Karpas-422 (cell line): ENCODE results near the gene MRPS24. TPM values are rescaled to one million over a fixed set of nuclear protein-coding genes. Genes with fewer than 3 reads are reported as not detected.

Source experiments
- DNase-seq: peaks from one replicate; pipeline ENCODE4 v3.0.0-alpha.2; 2015
- H2AFZ ChIP-seq: fragments of 200-600 bp; sonication (generic); 2 replicates; pipeline ENCODE4 v1.6.1; 2014; ENCODE audit warnings: antibody characterized with exemption, low read length, mixed read lengths
- H3K27ac ChIP-seq: fragments of 200-600 bp; sonication (generic); 2 replicates; pipeline ENCODE4 v1.5.1; 2014; ENCODE audit warnings: mild to moderate bottlenecking, low read length, moderate library complexity
- H3K27me3 ChIP-seq: fragments of 200-600 bp; sonication (generic); 2 replicates; pipeline ENCODE4 v1.6.1; 2014; ENCODE audit warnings: low read length, mixed read lengths
- H3K36me3 ChIP-seq: fragments of 200-600 bp; sonication (generic); 2 replicates; pipeline ENCODE4 v1.6.1; 2014; ENCODE audit warnings: low read length, mixed read lengths; ENCODE audit not compliant: insufficient read depth
- H3K4me1 ChIP-seq: fragments of 200-600 bp; sonication (generic); 2 replicates; pipeline ENCODE4 v1.6.1; 2014; ENCODE audit warnings: mild to moderate bottlenecking, low read length, mixed read lengths
- H3K4me2 ChIP-seq: fragments of 200-600 bp; sonication (generic); 2 replicates; pipeline ENCODE4 v1.6.1; 2014; ENCODE audit warnings: low read length, low read depth, mild to moderate bottlenecking; ENCODE audit not compliant: poor library complexity, severe bottlenecking
- H3K4me3 ChIP-seq: fragments of 200-600 bp; sonication (generic); 2 replicates; pipeline ENCODE4 v1.5.1; 2014; ENCODE audit warnings: mild to moderate bottlenecking, antibody characterized with exemption, low read length, mixed read lengths
- H3K79me2 ChIP-seq: fragments of 200-600 bp; sonication (generic); 2 replicates; pipeline ENCODE4 v1.6.1; 2014; ENCODE audit warnings: mild to moderate bottlenecking, low read length, mixed read lengths
- H3K9ac ChIP-seq: fragments of 200-600 bp; sonication (generic); 2 replicates; pipeline ENCODE4 v1.6.0; 2014; ENCODE audit warnings: low read length
- H3K9me2 ChIP-seq: fragments of 200-600 bp; sonication (generic), shearing (Covaris generic); replicated peaks from 2 replicates; pipeline ENCODE4 v1.6.0; 2014; ENCODE audit warnings: mild to moderate bottlenecking, low read length, moderate library complexity; ENCODE audit not compliant: insufficient read depth
- H3K9me3 ChIP-seq: fragments of 300-700, 200-600 bp; sonication (generic); 2 replicates; pipeline ENCODE4 v1.6.1; 2014; ENCODE audit warnings: low read length, mixed read lengths
- H4K20me1 ChIP-seq: fragments of 200-600 bp; sonication (generic); 2 replicates; pipeline ENCODE4 v1.6.1; 2014; ENCODE audit warnings: mild to moderate bottlenecking, antibody characterized with exemption, low read length, low read depth; ENCODE audit not compliant: insufficient read depth
- total RNA-seq: library from RNA; depleted of rRNA; stranded (reverse); fragments of >200 nt; shearing (Covaris generic); gene quantifications from 2 replicates; pipeline ENCODE4 v1.2.3, GENCODE V29; 2014; ENCODE audit warnings: low replicate concordance

Gene MRPS24
- total RNA-seq, 1 experiment from 2014 or later: 94.1 TPM

DNA sequence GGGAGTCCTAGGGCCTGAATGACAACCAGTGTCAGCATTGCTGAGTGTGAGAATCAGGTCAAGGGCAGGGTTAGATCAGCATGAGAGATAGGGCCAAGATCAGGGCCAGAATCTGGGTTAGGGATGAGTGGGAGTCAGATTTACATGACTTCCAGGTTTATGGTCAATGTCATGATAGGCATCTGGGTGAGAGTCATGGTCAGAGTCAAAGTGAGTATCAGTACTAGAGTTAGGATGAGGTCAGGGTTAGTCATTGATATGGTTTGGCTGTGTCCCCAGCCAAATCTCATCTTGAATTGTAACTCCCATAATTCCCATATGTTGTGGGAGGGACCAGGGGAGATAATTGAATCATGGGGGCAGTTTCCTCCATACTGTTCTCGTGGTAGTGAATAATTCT, 12.3 kb downstream of the MRPS24 start:
- Histone ChIP-seq H3K36me3 (no peaks in the 10 kb centered on the region), H3K9ac (no peak overlapping the region), H3K27me3 (no peaks in the 10 kb centered on the region), H4K20me1 (no peaks in the 10 kb centered on the region), H3K79me2 (no peaks in the 10 kb centered on the region), H3K4me2 (no peak overlapping the region), H3K9me3 (no peaks in the 10 kb centered on the region), H3K4me1 (peaks cover 7% of the 10 kb centered on the region), H2AFZ (no peak overlapping the region), H3K9me2 (no peaks in the 10 kb centered on the region), H3K27ac (no peak overlapping the region), H3K4me3 (no peak overlapping the region)
- DNase-seq: no peak

DNA sequence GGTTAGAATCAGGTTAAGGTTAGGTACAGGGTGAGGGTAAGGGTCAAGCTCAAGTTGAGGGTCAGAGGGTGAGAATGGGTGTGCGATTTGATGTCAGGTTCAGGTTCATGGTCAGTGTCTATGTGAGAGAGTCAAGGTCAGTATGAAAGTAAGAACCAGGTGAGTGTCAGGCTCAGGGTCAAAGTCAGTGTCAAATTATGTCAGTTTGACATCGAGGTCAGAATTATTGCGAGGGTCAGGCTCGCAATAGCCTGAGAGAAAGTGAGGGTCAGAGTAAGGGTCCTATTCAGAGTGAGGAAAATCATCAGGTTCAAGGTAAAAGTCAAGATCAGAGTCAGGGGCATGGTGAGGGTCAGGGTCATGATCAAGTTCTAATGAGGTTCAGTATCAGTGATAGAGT, 13.0 kb downstream of the MRPS24 start:
- Histone ChIP-seq H3K27ac (no peak overlapping the region), H3K9me3 (no peaks in the 10 kb centered on the region)

DNA sequence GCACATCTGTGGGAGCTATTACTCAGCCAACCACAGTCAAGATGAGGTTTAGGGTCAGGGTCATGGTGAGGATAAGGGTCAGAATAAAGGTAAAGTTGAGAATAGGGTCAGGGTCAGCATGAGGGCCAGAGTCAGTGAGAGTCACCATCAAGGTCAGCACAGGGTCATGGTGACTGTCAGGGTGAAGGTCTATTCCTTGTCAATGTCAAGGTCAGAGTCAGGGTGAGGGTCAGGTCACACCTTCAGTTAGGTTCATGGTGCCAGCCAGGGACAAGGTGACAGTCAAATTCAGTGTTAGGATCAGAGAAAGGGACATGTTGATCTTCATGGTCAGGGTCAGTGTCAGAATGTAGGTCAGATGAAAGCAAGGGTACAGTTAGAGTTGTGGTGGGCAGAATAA, 14.1 kb downstream of the MRPS24 start:
- Histone ChIP-seq H3K27ac (no peak overlapping the region), H3K9me2 (no peaks in the 10 kb centered on the region), H2AFZ (no peak overlapping the region), H3K4me3 (no peak overlapping the region), H4K20me1 (no peaks in the 10 kb centered on the region), H3K4me1 (peaks cover 7% of the 10 kb centered on the region), H3K9ac (no peak overlapping the region), H3K36me3 (no peaks in the 10 kb centered on the region), H3K4me2 (no peak overlapping the region), H3K27me3 (no peaks in the 10 kb centered on the region), H3K9me3 (no peaks in the 10 kb centered on the region), H3K79me2 (no peaks in the 10 kb centered on the region)
- no peak for DNase-seq

More for the DNA sequence above, 13.0 kb downstream of the MRPS24 start:
- Histone ChIP-seq H3K36me3 (no peaks in the 10 kb centered on the region), H3K9me2 (no peaks in the 10 kb centered on the region), H3K4me1 (peaks cover 7% of the 10 kb centered on the region), H2AFZ (no peak overlapping the region), H3K4me2 (no peak overlapping the region), H3K79me2 (no peaks in the 10 kb centered on the region), H3K27me3 (no peaks in the 10 kb centered on the region), H3K4me3 (no peak overlapping the region), H3K9ac (no peak overlapping the region), H4K20me1 (no peaks in the 10 kb centered on the region)
- DNase-seq: no peak

DNA sequence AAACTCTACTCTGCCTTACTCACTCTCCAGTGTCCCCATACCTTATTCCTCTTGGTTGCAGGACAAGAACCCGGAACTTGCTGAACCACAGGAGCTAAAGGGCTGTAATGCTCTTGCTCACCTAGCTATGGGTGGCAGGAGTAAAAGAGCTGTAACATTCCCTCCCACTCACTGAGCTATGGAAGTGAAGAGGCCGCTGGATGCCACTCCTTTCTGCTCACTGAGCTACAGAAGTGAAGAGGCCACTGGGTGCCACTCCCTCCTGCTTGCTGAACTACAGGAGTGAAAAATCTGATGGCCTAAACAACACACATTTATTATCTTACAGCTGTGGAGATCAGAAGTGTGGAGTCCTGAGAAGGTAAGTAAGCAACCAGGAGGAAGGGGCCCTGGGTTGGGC, 17.5 kb downstream of the MRPS24 start:
- no peak overlapping the region for H3K4me3 ChIP-seq
- H3K79me2 ChIP-seq: no peaks in the 10 kb centered on the region
- H3K9me3 ChIP-seq: no peaks in the 10 kb centered on the region
- H3K36me3 ChIP-seq: no peaks in the 10 kb centered on the region
- H3K9ac ChIP-seq: no peak overlapping the region
- DNase-seq: no peak
- no peaks in the 10 kb centered on the region for H3K27me3 ChIP-seq
- no peak overlapping the region for H3K27ac ChIP-seq
- no peaks in the 10 kb centered on the region for H4K20me1 ChIP-seq
- no peak overlapping the region; the same call in 1 of the 2 replicates for H2AFZ ChIP-seq
- H3K4me1 ChIP-seq: no peaks in the 10 kb centered on the region
- H3K4me2 ChIP-seq: no peak overlapping the region
- no peaks in the 10 kb centered on the region for H3K9me2 ChIP-seq

DNA sequence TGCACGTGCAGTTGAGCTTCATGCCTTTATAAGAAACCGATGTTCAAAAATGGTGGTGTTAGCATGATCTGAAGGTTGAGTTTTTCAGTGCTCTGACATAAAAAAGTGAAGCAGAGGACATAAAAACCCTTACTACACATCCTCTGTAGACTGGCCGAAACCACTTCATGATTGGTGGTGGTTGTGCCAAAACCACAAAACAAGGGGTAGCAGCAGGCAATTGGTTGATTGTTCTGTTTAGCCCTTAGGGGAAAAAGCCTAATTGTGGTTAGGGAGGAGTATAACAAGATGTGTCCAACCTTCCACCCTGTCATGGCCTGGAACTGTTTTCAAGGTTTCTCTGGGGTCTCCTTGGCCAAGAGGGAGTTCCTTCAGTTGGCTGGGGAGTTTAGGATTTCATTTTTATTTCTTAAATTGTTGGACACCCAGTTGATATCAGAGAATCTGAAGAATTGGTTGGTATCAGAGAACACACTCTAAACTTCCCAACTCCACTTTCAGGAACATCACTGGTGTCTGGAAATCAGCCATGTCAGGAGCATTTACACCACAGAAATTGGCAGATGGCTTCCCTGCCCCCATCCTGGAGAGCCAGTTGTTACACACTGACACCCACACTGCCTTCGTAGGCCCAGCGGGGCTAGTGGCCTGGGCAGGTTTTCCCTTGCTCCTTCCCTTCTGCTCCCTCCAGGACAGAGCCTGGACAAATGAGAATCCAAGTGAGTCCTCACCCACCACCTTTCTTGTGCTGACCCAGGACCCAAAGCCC, 18.8 kb downstream of the MRPS24 start:
- DNase-seq: no peak
- no peak overlapping the region for H3K4me2 ChIP-seq
- H3K79me2 ChIP-seq: no peaks in the 10 kb centered on the region
- no peak overlapping the region for H3K27ac ChIP-seq
- H3K4me3 ChIP-seq: no peak overlapping the region
- no peaks in the 10 kb centered on the region for H3K27me3 ChIP-seq
- no peak overlapping the region for H2AFZ ChIP-seq
- no peaks in the 10 kb centered on the region for H3K9me2 ChIP-seq
- H3K4me1 ChIP-seq: no peaks in the 10 kb centered on the region
- no peaks in the 10 kb centered on the region for H4K20me1 ChIP-seq
- H3K9ac ChIP-seq: no peak overlapping the region
- H3K36me3 ChIP-seq: no peaks in the 10 kb centered on the region
- H3K9me3 ChIP-seq: no peaks in the 10 kb centered on the region

DNA sequence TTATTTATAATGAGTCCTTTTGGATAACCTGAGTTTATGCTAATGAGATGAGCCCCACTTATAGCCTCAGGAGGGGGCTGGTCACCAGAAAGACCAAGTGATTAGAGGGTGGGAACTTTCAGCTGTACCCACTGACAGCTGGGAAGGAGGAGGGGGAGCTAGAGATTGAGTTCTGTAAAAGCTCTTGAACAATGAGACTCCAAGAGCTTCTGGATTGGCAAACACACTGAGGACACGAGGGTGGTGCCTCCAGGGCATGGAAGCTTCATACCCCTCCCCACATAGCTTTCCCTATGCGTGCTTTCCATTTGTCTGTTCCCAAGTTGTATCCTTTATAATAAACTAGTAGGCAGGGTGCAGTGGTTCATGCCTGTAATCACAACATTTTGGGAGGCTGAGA, 20.3 kb downstream of the MRPS24 start:
- no peak for DNase-seq
- Histone ChIP-seq H3K4me1 (no peaks in the 10 kb centered on the region), H3K9me3 (no peaks in the 10 kb centered on the region), H4K20me1 (no peaks in the 10 kb centered on the region), H3K9me2 (no peaks in the 10 kb centered on the region), H3K79me2 (no peaks in the 10 kb centered on the region), H3K36me3 (no peaks in the 10 kb centered on the region), H3K4me2 (no peak overlapping the region), H3K4me3 (no peak overlapping the region), H2AFZ (no peak overlapping the region), H3K9ac (no peak overlapping the region), H3K27ac (no peak overlapping the region), H3K27me3 (no peaks in the 10 kb centered on the region)

DNA sequence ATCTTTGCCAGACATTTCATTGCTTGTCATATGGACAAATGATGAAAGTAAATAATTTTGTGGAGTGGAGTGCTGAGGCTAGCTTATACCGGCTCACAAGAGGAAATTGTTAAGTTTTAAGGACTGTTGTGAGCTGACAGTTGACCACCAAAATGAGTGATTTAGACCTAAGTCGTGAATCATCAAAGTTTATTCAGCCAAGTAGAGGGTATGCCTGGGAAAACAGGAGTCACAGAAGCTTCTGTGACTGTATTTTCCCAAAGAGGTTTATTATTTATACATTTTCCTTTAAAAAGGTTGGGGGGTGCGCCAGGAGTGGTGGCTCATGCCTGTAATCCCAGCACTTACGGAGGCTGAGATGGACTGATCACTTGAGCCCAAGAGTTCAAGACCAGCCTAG, 21.8 kb downstream of the MRPS24 start:
- H3K27me3 ChIP-seq: no peaks in the 10 kb centered on the region

DNA sequence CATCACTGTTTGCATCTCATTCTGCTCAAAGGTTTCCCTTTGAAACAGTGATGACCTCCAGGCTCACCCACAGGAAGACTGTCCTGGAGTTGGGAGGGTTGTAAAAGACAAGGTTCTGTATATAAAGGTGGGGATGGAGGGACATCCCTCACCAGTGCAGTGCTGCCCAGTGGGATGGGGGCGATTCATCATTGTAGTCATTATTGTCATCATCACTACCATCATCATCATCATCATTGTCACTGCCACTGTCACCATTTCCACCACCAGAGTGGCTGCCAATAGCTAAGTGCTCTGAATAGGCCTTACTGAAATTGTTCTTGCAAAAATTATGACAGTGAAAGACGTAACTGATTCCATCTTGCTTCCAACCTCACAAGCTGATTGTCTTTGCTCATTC, 24.7 kb downstream of the MRPS24 start:
- H3K4me2 ChIP-seq: no peak overlapping the region
- DNase-seq: no peak
- H3K36me3 ChIP-seq: no peaks in the 10 kb centered on the region
- H3K4me3 ChIP-seq: no peak overlapping the region
- no peaks in the 10 kb centered on the region for H3K79me2 ChIP-seq
- H3K27me3 ChIP-seq: no peaks in the 10 kb centered on the region
- no peaks in the 10 kb centered on the region for H4K20me1 ChIP-seq
- H2AFZ ChIP-seq: no peak overlapping the region
- peaks cover 8% of the 10 kb centered on the region for H3K4me1 ChIP-seq
- H3K27ac ChIP-seq: no peak overlapping the region
- H3K9me2 ChIP-seq: no peaks in the 10 kb centered on the region
- H3K9ac ChIP-seq: no peak overlapping the region
- H3K9me3 ChIP-seq: no peaks in the 10 kb centered on the region

More for the DNA sequence above, 21.8 kb downstream of the MRPS24 start:
- Histone ChIP-seq H3K4me1 (peaks cover 8% of the 10 kb centered on the region), H3K36me3 (no peaks in the 10 kb centered on the region), H3K9me3 (no peaks in the 10 kb centered on the region), H2AFZ (no peak overlapping the region), H3K79me2 (no peaks in the 10 kb centered on the region), H3K27ac (no peak overlapping the region), H3K4me2 (no peak overlapping the region), H3K9me2 (no peaks in the 10 kb centered on the region), H3K4me3 (no peak overlapping the region), H4K20me1 (no peaks in the 10 kb centered on the region), H3K9ac (no peak overlapping the region)
- no peak for DNase-seq
